Frontal cortex (tissue), 4 donors: Measurements from ENCODE around the gene NYAP2. TPM values are rescaled to one million over a fixed set of nuclear protein-coding genes. Genes with fewer than 3 reads are reported as not detected.

Source experiments
- DNase-seq, 2 donors: peaks; one replicate each; pipeline ENCODE4 v3.0.0; 2012; ENCODE audit warnings: low spot score in 2 of 2
- FAIRE-seq: peaks from 2 replicates; lab custom pipeline; 2012; peaks lifted over from hg19 to GRCh38; lab: Jason Lieb, UNC
- total RNA-seq: library from RNA; depleted of rRNA; stranded (reverse); fragments of >200 nt; gene quantifications from one replicate; pipeline ENCODE4 v1.2.3, GENCODE V29; 2014
- donor health status: control.
- donor health status: control.
- donor health status: control.

The NYAP2 gene
- 14.3 TPM for total RNA-seq

DNA sequence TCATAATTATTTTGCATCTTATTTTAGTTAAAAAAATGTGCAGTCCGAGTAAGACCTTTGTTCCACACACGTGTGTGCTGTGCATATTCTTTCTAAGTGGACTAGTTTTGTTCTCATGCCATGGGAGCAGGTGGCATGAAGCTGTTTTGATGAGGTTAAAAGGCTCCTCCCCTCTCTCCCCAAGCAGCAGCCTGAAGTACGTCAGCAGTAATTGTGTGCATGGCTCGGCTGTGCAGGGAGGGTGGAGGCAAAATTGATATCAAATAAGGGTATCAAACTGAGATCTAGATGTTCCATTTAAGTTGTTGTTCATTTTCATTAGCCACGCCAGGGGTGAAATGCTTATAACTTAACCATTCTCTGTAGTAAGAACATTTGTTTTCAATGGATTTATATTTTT, at the start of gene NYAP2:
Gene NYAP2, plus strand, starts transcription at position 207 of the 400 bp plus-strand sequence. CDS start 9,171 bp downstream, outside the sequence.
- DNase-seq = no peak

DNA sequence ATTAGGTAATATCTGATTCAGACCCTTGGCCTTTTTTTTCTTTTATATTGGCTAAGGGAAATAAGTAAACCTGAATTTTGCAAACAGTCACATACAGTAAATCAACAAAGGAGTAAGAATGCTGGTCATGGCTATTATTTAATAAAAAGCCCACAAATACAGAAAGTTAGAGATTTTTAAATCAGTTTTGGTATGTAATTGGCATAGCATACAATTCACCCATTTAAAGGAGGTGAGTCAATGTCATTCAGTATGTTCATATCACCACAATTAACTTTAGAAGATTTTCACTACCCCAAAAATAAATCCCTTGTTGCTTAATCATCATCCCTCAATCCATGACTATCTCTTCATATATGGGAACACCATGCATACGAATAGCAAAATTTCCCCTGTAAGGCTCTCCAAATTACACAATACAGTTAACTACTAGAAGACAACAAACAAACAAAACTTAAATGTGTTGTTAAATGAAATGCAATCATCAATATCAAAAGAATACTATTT, 45.9 kb upstream of the NYAP2 start:
- FAIRE-seq (no peak), DNase-seq (no peak)

More for the DNA sequence above, at the start of gene NYAP2:
- no peak for FAIRE-seq

DNA sequence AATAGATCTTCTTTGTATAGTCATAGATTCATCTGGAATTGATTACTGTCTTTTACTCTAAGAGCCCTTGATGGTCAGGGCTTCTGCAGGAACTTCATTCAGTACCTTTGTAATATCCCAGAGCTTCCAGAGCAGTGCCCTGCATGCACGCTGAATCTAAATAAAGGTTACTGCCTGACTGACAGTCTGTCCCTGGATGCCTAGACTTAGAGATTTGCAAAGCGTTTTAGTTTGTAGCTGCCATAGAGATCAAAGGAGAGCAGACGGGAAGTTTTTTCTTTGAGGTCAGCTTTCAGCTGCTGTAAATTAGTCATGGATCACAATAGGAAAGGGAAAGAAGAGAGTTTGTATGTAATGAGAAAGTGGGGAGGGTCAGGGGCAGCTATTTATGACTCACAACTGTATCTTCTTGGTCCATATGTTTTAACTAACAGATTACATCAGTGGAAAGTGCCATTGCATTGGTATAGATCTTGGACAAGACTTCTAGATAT, 45.2 kb upstream of the NYAP2 start:
- no peak for DNase-seq
- no peak for FAIRE-seq

DNA sequence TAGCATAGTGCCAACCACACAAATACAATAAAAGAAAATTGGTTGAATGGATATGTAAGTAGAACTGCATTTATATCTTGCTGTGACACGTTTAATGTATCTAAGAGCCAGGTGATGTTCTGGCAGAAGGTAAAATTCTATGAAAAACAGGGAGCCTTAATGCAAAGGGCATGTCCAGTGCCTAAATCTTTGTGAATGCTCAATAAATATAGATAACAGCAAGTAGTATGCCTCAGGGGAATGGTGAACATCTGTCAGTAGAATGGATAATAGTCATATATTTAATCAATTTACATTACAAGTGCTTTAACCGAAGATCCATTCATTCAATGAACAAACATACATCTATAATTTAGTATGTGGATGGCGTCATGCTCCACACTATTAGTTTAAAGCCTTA, 43.7 kb upstream of the NYAP2 start:
- FAIRE-seq (no peak), DNase-seq (no peak)

DNA sequence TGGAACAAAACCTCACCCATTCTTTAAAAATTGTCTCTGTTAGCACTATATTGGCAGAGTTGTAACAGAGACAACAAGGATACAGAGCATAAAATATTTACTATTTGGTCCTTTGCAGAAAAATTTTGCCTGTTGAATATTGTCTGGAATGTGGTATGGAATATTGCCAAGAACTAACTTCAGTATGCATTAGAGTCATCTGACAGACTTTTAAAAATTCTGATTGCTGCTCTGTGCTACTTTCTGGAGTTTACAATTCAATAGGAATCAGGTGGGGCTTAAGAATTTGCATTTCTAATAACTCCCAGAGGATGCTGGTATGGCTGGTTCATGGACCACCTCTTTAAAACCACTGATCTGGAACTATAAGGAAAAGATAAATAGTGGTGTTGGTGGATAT, 32.8 kb upstream of the NYAP2 start:
- no peak for DNase-seq
- no peak for FAIRE-seq

DNA sequence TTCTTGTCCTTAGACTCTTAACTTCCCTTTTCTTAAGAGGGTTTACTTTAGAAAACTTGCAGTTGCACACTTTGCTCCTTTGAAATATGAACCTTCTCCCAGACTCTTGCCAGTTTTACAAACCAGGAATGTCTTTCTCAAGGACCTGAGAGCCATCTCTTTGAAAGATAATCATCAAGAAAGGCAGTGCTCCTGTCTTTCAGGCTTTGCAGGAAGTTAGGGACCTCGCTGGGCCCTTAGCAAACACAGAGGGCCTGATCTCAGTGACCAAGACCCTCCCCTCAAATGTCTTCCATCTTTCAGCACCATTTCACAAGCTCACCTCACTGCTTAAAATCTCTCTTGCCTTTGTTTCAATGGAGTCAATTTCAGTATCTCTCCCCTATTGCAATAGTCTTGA, 32.0 kb upstream of the NYAP2 start:
- no peak for FAIRE-seq

DNA sequence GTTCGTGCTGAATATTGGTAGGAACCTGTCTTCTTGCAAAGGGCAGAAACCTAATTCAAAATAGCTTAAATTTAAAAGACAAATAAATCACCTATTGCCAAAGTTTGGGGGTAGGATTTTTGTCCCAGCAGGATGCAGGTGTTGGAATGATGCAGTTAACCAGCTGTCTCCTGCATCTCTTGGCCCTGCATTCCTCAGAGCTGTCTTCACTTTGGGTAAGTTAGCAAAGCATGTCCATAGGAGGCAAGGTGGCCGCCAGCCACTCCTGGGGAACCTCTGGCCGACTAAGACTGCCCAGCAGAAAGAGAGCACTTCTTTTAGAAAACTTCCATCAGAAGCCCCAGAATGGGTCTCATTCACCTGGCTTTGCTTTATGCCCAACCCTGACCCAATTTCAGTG, 20.5 kb upstream of the NYAP2 start:
- FAIRE-seq (no peak), DNase-seq (no peak)

More for the DNA sequence above, 32.0 kb upstream of the NYAP2 start:
- DNase-seq = no peak

DNA sequence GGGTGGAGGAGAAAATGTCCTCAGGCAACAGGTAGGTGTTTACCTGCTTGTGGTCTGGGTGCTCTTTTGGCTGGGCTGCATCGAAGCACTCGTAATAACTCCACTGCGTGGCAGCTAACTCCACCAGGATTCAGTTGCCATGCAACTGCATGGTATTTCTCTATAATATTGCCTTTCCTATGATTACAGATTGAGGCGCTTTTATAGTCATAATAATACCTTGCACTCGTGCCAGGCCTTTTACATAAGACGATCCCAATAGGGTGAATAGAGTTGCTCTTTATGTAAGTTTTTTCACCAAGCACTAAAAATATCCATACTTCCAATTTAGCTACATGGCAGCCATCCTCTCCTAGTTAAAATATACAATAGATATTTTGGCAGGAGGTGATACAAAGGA, 19.7 kb upstream of the NYAP2 start:
- DNase-seq = no peak
- FAIRE-seq = no peak

DNA sequence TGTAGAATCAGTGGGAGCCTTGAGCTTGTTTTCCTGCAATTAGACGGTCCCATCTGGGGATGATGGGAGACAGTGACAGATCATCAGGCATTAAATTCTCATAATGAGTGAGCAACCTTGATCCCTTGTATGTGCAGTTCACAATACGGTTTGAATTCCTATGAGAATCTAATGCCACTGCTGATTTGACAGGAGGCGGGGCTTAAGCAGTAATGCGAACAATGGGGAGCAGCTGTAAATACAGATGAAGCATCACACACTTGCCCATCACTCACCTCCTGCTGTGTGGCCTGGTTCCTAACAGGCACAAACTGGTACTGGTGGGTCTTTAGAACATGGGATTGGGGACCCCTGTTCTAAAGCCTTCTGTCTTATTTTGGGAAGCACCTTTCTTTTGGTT, 17.9 kb upstream of the NYAP2 start:
- FAIRE-seq (no peak), DNase-seq (no peak)

DNA sequence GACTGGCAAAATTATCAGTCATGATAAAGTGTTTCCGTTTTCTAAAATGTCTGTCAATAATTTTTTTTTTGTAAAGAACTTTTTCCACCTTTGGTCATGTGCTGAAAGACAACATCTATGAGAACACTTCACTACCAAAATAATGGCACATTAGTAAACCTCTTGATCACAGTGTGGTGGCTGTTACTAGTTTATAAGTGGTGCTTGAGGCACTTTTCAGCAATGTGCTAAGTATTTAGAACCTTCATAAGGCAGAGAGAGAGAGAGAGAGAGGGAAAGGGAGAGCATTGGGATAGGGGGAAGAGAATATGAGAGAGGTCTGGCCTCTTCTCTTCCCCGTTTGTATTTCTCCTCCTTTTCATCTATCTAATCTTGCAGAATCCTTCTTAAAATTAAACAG, 1.1 kb upstream of the NYAP2 start:
- no peak for FAIRE-seq
- no peak for DNase-seq

DNA sequence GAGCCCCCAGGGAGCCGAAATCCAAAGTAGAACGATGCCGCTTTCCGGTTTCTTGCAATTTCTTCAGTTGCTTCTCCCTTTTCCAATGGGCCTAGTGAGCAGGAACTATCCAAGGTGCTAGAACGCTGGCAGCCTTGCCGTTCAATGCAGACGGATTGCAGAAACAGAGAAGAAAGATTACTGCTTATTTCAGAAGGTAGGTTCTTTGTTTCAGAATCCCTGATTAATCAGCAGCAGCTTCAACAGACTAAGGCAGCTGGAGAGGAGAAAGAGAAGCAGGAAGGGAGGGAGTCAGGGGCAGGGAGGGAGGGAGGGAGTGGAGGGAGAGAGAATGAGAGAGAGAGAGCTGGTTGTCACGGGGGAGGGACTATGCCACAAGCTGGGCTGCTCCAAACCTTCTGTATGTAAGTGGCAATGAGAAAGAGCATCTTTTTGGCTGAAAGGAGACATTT, 576 bp downstream of the NYAP2 start:
- no peak for FAIRE-seq
- no peak for DNase-seq

DNA sequence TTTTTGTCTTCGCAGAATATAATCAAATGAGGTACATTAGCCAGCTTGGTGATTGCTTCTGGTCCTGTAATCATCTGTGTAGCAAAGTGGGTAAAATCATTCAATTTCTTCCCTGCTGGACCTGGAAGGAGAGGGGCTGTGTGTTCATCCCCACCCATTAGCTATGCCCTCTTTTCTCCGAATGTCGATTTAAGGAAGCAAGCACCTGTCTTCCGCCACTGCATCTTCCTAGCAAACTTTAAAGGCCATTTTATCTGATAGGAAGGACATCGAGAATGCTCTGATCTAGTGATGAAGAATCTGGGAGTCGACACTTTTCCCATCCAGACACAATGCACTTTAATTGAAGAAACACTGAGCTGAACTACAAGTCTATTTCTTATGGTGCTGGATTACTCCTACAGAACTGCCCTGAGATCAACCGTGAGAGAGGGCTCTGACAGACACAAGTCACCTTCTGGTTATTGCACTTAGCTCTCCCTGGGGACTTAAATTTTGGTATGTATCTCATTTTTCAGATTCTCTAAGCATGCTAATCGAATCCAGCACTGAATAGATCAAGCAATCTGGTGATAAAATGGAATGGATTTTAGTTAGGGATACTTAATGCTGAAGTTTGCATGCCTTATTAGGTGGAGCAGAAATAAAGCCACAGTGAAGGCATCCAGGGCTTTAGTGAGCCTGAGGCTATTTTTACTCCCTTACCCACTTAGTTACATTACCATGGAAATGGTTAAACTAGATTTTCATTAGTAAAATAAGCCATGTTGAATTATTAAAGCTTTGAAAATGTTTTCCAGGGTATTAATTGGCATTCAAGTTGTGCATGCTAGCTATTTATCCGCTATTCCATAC, 1.3 kb downstream of the NYAP2 start:
- DNase-seq (no peak), FAIRE-seq (no peak)

DNA sequence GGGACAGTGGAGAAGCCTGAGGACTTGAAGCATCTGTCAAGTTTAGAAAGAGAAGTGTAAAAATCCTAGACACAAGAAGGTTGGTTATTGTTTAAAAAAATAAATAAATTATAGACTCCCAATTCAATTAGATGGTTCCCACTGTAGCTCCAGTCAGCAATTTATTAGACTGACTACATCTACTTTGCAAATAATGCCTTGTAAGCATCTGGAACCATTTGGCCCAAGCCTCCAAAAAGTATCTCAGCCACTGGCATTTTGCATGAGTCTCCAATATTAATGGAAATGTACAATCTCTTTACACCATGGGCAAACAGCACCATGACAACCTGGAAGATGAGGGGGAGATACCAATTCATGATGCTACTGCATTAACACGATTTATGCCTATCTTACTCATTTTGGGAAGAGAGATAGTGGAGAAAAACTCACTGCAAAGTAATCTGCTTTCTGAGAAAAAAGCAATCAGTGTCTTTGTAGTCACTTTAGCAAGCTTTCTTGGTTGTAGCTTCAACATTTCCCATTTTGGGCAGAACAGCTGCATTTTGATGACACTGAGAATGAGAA, 2.8 kb downstream of the NYAP2 start:
- DNase-seq = no peak
- FAIRE-seq = no peak

DNA sequence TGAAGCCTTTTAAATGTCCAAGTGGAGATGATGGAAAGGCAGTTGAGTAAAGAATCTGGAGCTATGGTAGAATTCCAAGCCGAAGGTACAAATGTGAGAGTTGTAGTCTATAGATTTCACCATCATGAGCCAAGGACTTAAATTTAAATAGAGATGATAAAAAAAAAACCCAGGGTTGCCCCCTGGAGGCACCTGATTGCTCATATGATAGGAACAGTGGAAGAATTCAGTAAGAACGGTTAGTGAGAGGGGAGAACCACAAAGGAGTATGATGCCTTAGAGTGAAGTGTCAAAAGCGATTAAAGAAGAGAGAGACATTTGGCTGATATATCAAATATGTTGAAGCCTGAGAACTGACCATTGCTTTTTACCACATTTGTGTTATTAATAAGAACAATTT, 11.9 kb downstream of the NYAP2 start:
- DNase-seq (no peak), FAIRE-seq (no peak)

DNA sequence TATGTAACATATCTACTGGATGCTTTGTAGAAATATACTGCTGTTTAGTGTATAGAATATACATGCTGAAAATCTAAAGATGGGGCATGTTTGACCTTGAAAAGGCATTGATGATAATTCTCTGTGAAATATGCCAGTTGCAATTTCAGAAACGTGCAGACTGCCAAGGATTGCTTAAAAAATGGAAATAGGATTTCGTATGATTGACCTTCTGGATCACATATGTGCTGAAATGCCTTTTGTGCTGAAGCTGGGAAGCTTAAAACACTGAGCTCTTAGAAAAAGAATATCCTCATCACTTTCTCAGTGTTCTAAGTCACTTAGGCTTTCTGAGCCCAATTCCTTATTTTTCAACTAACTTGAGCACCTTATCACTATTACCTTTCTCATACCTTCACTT, 14.3 kb downstream of the NYAP2 start:
- DNase-seq = no peak
- no peak for FAIRE-seq

DNA sequence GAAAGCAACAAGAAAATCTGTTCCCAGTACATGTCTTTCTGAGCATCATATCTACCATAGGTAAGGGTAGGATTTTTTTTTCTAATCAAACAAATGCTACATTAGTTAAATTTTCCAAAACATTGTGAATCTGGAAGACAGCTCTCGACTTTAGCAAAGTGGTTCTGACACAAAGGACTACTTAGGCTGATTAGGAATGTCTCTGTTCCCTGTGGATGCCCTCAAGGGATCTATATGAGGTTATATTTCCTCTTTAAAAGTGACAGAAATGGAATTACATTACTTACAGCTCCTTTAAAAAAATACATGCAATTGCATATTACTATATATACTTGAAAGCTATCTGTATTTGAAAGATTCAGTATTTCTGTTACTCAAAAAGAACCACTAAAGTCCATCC, 15.4 kb downstream of the NYAP2 start:
- DNase-seq (no peak), FAIRE-seq (no peak)

DNA sequence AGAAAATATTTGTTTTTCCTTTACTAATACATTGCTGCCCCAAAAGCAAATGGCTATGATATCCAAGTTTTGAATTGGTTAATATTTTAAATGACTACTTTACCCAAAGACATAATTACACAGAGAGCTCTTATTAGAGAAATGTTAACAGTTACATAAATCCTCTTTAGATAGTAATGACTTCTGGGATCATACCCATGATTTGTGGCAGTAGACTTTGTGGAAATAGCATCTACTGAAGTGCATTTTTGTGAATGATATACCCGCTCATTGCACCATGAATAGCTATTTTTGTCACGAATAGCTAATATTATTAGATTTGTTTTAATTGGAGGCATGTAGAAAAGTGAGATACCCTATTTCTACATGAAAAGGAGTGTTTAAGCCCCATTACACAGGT, 15.8 kb downstream of the NYAP2 start:
- FAIRE-seq (no peak), DNase-seq (no peak)

DNA sequence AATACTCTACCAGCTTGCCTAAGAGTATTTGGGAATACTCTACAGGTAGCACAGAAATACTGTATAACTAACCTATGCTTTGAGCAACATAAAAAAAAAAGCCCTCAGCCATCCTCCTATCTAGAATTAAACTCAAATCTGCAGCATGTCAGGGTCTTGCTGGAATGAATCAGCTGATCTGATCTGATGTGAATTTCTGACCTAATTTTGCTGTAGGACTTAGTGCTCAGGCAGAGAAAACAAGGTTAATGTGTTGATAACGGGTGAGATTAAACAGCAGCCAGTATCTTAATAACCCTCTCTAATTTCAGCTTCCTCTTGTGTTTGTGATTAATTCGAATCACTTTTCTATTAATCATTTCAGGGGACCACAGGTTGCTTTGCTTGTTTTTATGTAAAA, 16.3 kb downstream of the NYAP2 start:
- FAIRE-seq = no peak
- DNase-seq = no peak

DNA sequence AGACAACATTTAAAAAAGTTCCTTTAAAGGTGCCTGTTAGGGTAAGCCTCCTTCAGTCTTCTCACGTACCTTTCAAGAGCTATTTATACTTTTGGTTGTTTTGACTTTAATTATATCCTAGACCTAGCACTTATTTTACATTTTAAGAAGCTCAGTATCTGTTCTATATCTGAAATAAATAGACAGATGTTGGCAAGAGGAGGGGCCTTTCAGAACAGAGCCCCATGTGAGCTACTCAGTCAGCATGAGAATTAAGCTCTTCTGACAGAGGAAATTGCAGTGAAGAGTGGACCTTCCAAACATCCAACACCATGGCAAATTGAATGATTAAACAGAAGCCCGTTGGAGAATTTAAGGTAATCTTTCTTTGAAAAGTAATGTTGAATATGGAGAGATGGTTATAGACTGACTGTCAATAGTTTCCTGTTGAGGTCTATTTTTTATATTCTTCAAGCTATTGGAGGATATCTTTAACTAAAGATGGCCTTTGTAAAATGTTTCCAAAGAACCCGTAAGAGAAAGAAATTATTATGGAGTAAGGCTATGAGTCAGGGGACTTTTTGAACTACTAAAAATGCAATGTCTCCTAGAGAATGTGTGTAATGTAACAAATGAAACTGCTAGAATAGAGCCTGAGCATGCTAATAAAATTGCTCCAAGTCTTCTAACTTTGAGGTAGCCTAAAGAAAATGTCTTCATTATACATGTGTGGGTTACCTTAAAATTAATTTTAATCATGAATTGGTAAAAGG, 17.3 kb downstream of the NYAP2 start:
- DNase-seq (no peak), FAIRE-seq (no peak)

DNA sequence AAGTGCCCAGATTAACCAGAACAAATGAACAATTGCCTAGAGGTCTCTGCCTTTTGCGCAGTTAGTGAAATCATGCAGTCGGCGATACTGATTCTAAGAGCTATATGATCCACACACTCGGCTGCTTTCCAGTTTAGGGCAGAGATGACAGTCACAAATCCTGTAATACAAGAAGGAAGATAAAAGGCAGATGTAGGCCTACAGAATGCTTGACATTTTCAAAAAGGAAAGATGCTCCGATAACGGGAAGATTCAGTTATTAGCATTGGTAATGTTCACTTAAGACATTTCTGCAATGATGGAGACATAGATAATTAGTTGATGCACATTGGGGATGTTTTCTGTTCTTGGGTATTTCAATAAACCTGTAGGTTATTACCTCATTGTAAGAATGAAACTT, 19.5 kb downstream of the NYAP2 start:
- no peak for FAIRE-seq
- no peak for DNase-seq

DNA sequence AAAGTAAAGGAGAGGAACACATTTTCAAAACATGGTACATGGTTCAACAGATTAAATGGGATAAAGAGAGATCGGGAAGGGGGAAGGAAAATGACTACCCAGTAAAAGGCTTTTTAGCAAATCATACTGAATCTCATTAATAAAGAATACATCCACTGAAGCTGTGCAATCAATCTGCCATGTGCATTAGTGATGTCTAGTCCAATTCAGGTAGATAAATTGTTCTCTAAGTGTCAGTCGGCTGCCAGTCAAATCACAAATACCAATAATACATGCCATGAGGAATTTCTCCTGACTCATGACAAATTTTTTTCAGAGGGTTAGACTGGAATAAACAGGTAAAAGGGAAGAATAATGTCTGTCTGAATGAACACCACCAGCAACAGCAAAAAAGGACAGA, 22.6 kb downstream of the NYAP2 start:
- DNase-seq = no peak

More for the DNA sequence above, 22.6 kb downstream of the NYAP2 start:
- FAIRE-seq = no peak
